Measurements from ENCODE around the gene SCEL. TPM values are rescaled to one million over a fixed set of nuclear protein-coding genes. Genes with fewer than 3 reads are reported as not detected.
"Not testable (repeated sequence)": the region's sequence is repeated elsewhere in the genome, so short reads cannot be mapped to it uniquely, and the experiment has no call there.

The SCEL gene
- total and polyA plus RNA-seq, 4 experiments from 2014 or later = not detected

DNA sequence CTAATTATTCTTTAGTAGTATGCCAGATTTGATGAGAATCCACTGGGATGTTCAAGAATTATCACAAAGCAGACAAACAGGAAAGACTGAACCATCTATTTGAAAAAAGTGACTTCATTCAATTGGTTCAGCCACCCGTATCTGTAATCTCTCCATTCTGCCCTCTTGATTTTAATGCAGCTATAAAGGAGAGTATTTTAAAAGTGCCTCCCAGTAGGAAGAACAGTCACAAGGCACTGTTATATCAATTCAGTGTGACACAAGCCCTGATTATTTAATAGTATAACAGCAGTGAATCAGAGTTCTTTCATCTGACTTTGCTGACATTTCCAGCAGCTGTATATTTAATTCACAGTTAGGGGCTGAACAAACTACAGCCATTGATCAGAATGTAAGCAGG lies 84.6 kb downstream of the SCEL start:
- H3K4me3 Mint-ChIP-seq = no peak overlapping the region
- CTCF ChIA-PET (ENCODE audit: partially characterized antibody) = no interaction called here
- no peaks in the 10 kb centered on the region for H3K9me3 Mint-ChIP-seq
- H3K27me3 Mint-ChIP-seq = peaks cover 9 to 10% of the 10 kb centered on the region in 2 donors
- no peak for DNase-seq
- POLR2A ChIA-PET (ENCODE audit: partially characterized antibody) = no interaction called here
- H3K36me3 Mint-ChIP-seq = no peaks in the 10 kb centered on the region
- H3K27me3 ChIP-seq (ENCODE audit: insufficient read depth, low read length) = no peaks in the 10 kb centered on the region
- H3K27ac Mint-ChIP-seq = no peak overlapping the region
- no peak overlapping the region for H3K4me3 ChIP-seq (ENCODE audit: low read length in 2 of 2)
- peaks cover 0 to 3% (median 0%) of the 10 kb centered on the region in 4 donors for H3K4me1 Mint-ChIP-seq
- intact Hi-C loops (cut with micrococcal nuclease) = no loop called here
- no peaks in the 10 kb centered on the region for H3K4me1 ChIP-seq (ENCODE audit: insufficient read depth, low read length)
- H3K27ac ChIP-seq (ENCODE audit: low read depth, low read length) = no peak overlapping the region
- H3K9me3 ChIP-seq (ENCODE audit: control insufficient read depth in 1 of 2, low read length in 2 of 2) = no peaks in the 10 kb centered on the region
- no peaks in the 10 kb centered on the region for H3K36me3 ChIP-seq (ENCODE audit: insufficient read depth, low read length)

DNA sequence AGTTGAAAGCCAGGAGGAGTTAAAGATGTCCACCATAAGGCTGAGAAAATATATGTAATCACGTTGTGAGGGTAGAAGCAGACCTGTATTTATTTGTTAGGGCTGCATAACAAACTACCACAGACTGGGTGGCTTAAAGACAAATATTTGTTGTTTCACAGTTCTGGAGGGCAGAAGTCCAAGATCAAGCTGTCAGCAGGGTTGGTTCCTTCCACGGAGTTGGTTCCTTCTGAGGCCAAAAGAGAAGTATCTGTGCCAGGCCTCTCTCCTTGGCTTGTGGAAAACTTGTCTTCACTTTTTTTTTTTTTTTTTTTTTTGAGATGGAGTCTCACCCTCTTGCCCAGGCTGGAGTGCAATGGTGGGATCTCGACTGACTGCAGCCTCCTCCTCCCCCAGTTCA lies 88.3 kb downstream of the SCEL start:
- Histone ChIP-seq H3K27ac (ENCODE audit: low read depth, low read length) (no peak overlapping the region), H3K9me3 (ENCODE audit: control insufficient read depth in 1 of 2, low read length in 2 of 2) (no peaks in the 10 kb centered on the region), H3K4me3 (ENCODE audit: low read length in 2 of 2) (no peak overlapping the region), H3K4me1 (ENCODE audit: insufficient read depth, low read length) (no peaks in the 10 kb centered on the region), H3K27me3 (ENCODE audit: insufficient read depth, low read length) (no peaks in the 10 kb centered on the region), H3K36me3 (ENCODE audit: insufficient read depth, low read length) (no peaks in the 10 kb centered on the region)
- Mint-ChIP-seq H3K9me3 (no peaks in the 10 kb centered on the region), H3K36me3 (no peaks in the 10 kb centered on the region), H3K27ac (no peak overlapping the region), H3K4me3 (no peak overlapping the region), H3K27me3 (peaks cover 9 to 20% of the 10 kb centered on the region in 2 donors), H3K4me1 (no peaks in the 10 kb centered on the region)
- POLR2A ChIA-PET (ENCODE audit: partially characterized antibody) = no interaction called here
- DNase-seq = no peak
- CTCF ChIA-PET (ENCODE audit: partially characterized antibody) = no interaction called here
- intact Hi-C loops (cut with micrococcal nuclease) = no loop called here

DNA sequence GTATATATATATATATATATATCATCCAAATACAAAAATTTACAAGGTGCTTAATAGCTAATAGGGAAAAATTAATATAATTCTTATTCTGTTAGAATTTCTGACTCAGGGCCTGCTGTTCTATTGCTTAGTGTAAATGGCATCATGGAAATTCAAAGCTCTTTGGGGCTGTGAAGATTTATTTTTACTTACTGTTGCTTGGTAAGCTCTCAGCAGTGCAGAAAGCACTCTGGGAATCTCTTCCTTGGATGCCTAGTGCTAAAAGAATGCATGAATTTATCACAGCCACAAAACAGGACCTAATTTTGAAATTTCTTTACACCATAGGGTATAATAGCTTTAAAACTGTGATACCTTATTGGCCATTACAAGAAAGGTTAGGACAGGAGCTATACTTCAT lies 92.7 kb downstream of the SCEL start:
- no peaks in the 10 kb centered on the region for H3K36me3 Mint-ChIP-seq
- CTCF ChIA-PET (ENCODE audit: partially characterized antibody) = no interaction called here
- H3K4me3 Mint-ChIP-seq = no peak overlapping the region

DNA sequence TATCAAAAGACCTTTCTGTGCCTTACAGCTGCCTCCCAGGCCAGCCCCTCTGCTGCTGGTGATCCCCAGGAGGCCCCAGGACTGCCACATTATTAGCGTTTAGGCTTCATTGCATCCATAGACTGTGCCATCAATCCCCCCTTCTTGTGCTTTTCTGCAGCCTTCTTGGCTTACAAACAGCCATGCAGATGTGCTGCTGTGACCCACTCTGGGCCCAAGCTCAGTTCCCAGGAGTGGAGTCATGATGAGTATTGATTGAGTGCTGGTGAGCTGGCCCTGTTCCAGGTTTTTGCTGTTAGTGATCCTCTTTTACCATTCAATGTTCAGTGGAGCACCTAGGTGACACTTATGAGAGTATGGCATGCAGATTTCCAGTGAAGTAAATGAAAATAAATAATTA lies 102.1 kb downstream of the SCEL start:
- Histone ChIP-seq H3K27me3 (ENCODE audit: insufficient read depth, low read length) (no peaks in the 10 kb centered on the region), H3K27ac (ENCODE audit: low read depth, low read length) (no peak overlapping the region), H3K9me3 (ENCODE audit: control insufficient read depth in 1 of 2, low read length in 2 of 2) (no peaks in the 10 kb centered on the region), H3K36me3 (ENCODE audit: insufficient read depth, low read length) (no peaks in the 10 kb centered on the region), H3K4me1 (ENCODE audit: insufficient read depth, low read length) (no peaks in the 10 kb centered on the region), H3K4me3 (ENCODE audit: low read length in 2 of 2) (no peak overlapping the region)
- ChIA-PET CTCF (ENCODE audit: partially characterized antibody) (no interaction called here), POLR2A (ENCODE audit: partially characterized antibody) (no interaction called here)
- intact Hi-C loops (cut with micrococcal nuclease) = no loop called here
- DNase-seq = no peak
- Mint-ChIP-seq H3K27ac (no peak overlapping the region), H3K9me3 (no peaks in the 10 kb centered on the region), H3K27me3 (peaks cover 1 to 4% of the 10 kb centered on the region in 2 donors), H3K4me3 (no peak overlapping the region), H3K36me3 (no peaks in the 10 kb centered on the region), H3K4me1 (no peaks in the 10 kb centered on the region)

More for the DNA sequence above, 92.7 kb downstream of the SCEL start:
- H3K27ac ChIP-seq (ENCODE audit: low read depth, low read length) = no peak overlapping the region
- H3K4me1 ChIP-seq (ENCODE audit: insufficient read depth, low read length) = no peaks in the 10 kb centered on the region
- intact Hi-C loops (cut with micrococcal nuclease) = no loop called here
- H3K36me3 ChIP-seq (ENCODE audit: insufficient read depth, low read length) = no peaks in the 10 kb centered on the region
- POLR2A ChIA-PET (ENCODE audit: partially characterized antibody) = no interaction called here
- no peak for DNase-seq
- Mint-ChIP-seq H3K27ac (no peak overlapping the region), H3K27me3 (peaks cover 7 to 20% of the 10 kb centered on the region in 2 donors), H3K9me3 (no peaks in the 10 kb centered on the region), H3K4me1 (no peaks in the 10 kb centered on the region)
- H3K27me3 ChIP-seq (ENCODE audit: insufficient read depth, low read length) = no peaks in the 10 kb centered on the region
- no peaks in the 10 kb centered on the region for H3K9me3 ChIP-seq (ENCODE audit: control insufficient read depth in 1 of 2, low read length in 2 of 2)
- H3K4me3 ChIP-seq (ENCODE audit: low read length in 2 of 2) = no peak overlapping the region

GRCh38 chr13:77650409-77650808 lies 114.9 kb downstream of the SCEL start:
- Mint-ChIP-seq H3K27ac (no peak overlapping the region), H3K4me1 (no peaks in the 10 kb centered on the region), H3K36me3 (no peaks in the 10 kb centered on the region), H3K27me3 (peaks cover 7 to 9% of the 10 kb centered on the region in 2 donors), H3K9me3 (peaks cover 5 to 12% (median 7%) of the 10 kb centered on the region in 8 donors), H3K4me3 (no peak overlapping the region)
- intact Hi-C loops (cut with micrococcal nuclease) = no loop called here
- Histone ChIP-seq H3K4me3 (ENCODE audit: low read length in 2 of 2) (no peak overlapping the region), H3K27me3 (ENCODE audit: insufficient read depth, low read length) (no peaks in the 10 kb centered on the region), H3K9me3 (ENCODE audit: control insufficient read depth in 1 of 2, low read length in 2 of 2) (no peaks in the 10 kb centered on the region), H3K36me3 (ENCODE audit: insufficient read depth, low read length) (no peaks in the 10 kb centered on the region), H3K27ac (ENCODE audit: low read depth, low read length) (no peak overlapping the region), H3K4me1 (ENCODE audit: insufficient read depth, low read length) (no peaks in the 10 kb centered on the region)
- ChIA-PET CTCF (ENCODE audit: partially characterized antibody) (no interaction called here), POLR2A (ENCODE audit: partially characterized antibody) (no interaction called here)
- DNase-seq = no peak

DNA sequence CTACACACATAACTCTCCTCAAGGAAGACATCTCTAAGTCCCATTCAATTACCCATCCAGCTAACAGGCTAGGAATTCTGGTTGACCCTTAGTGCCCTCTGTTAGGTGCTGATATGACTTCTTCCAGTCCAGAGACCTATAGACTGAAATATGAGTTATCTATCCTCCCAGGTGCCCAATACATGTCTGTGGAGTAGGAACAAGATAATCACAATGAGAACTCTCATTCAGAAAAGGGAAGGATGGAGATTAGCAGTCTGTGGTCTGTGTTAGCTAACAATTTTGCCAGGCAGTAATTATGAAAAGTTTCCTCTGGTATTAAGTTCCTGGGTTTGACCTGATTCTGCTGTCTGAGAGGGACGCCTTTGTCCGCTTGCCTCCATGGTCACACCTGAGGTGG lies 117.8 kb downstream of the SCEL start:
- H3K4me1 ChIP-seq (ENCODE audit: insufficient read depth, low read length) = no peaks in the 10 kb centered on the region
- Mint-ChIP-seq H3K27me3 (peaks cover 4 to 5% of the 10 kb centered on the region in 2 donors), H3K9me3 (peaks cover 5 to 12% (median 8%) of the 10 kb centered on the region in 8 donors), H3K27ac (no peak overlapping the region), H3K4me1 (no peaks in the 10 kb centered on the region), H3K36me3 (no peaks in the 10 kb centered on the region), H3K4me3 (no peak overlapping the region)
- no peak overlapping the region for H3K4me3 ChIP-seq (ENCODE audit: low read length in 2 of 2)
- ChIA-PET POLR2A (ENCODE audit: partially characterized antibody) (no interaction called here), CTCF (ENCODE audit: partially characterized antibody) (no interaction called here)
- H3K27me3 ChIP-seq (ENCODE audit: insufficient read depth, low read length) = no peaks in the 10 kb centered on the region
- no peak for DNase-seq
- no peak overlapping the region for H3K27ac ChIP-seq (ENCODE audit: low read depth, low read length)
- intact Hi-C loops (cut with micrococcal nuclease) = no loop called here
- H3K36me3 ChIP-seq (ENCODE audit: insufficient read depth, low read length) = no peaks in the 10 kb centered on the region
- no peaks in the 10 kb centered on the region for H3K9me3 ChIP-seq (ENCODE audit: control insufficient read depth in 1 of 2, low read length in 2 of 2)

GRCh38 chr13:77660016-77660415 lies 124.5 kb downstream of the SCEL start:
- CTCF ChIA-PET (ENCODE audit: partially characterized antibody); POLR2A ChIA-PET (ENCODE audit: partially characterized antibody): not testable (repeated sequence)

GRCh38 chr13:77660841-77661250 lies 125.3 kb downstream of the SCEL start:
- H3K4me1 Mint-ChIP-seq = no peaks in the 10 kb centered on the region
- no peak for DNase-seq
- H3K9me3 ChIP-seq (ENCODE audit: control insufficient read depth in 1 of 2, low read length in 2 of 2) = no peaks in the 10 kb centered on the region
- H3K36me3 Mint-ChIP-seq = no peaks in the 10 kb centered on the region
- H3K27me3 Mint-ChIP-seq = peaks cover 4 to 5% of the 10 kb centered on the region in 2 donors
- ChIA-PET POLR2A (ENCODE audit: partially characterized antibody) (no interaction called here), CTCF (ENCODE audit: partially characterized antibody) (no interaction called here)
- no peak overlapping the region for H3K27ac ChIP-seq (ENCODE audit: low read depth, low read length)
- H3K27ac Mint-ChIP-seq = no peak overlapping the region
- H3K36me3 ChIP-seq (ENCODE audit: insufficient read depth, low read length) = no peaks in the 10 kb centered on the region
- H3K9me3 Mint-ChIP-seq = peaks cover 0 to 4% (median 0%) of the 10 kb centered on the region in 8 donors
- no peak overlapping the region for H3K4me3 Mint-ChIP-seq
- intact Hi-C loops (cut with micrococcal nuclease) = no loop called here
- H3K27me3 ChIP-seq (ENCODE audit: insufficient read depth, low read length) = no peaks in the 10 kb centered on the region
- no peak overlapping the region for H3K4me3 ChIP-seq (ENCODE audit: low read length in 2 of 2)
- H3K4me1 ChIP-seq (ENCODE audit: insufficient read depth, low read length) = no peaks in the 10 kb centered on the region

More at GRCh38 chr13:77660016-77660415, 124.5 kb downstream of the SCEL start:
- H3K4me3 Mint-ChIP-seq; H3K4me1 Mint-ChIP-seq; H3K4me3 ChIP-seq (ENCODE audit: low read length in 2 of 2); DNase-seq; H3K36me3 ChIP-seq (ENCODE audit: insufficient read depth, low read length); H3K27ac ChIP-seq (ENCODE audit: low read depth, low read length); H3K9me3 ChIP-seq (ENCODE audit: control insufficient read depth in 1 of 2, low read length in 2 of 2); intact Hi-C loops (cut with micrococcal nuclease); H3K27me3 Mint-ChIP-seq; H3K36me3 Mint-ChIP-seq; H3K27ac Mint-ChIP-seq; H3K9me3 Mint-ChIP-seq; H3K27me3 ChIP-seq (ENCODE audit: insufficient read depth, low read length); H3K4me1 ChIP-seq (ENCODE audit: insufficient read depth, low read length): not testable (repeated sequence)
